ENCODE data around the gene PBOV1. TPM values are rescaled to one million over a fixed set of nuclear protein-coding genes. Genes with fewer than 3 reads are reported as not detected.

Gene PBOV1
- total RNA-seq, 4 donors from 2014 or later: not detected

DNA sequence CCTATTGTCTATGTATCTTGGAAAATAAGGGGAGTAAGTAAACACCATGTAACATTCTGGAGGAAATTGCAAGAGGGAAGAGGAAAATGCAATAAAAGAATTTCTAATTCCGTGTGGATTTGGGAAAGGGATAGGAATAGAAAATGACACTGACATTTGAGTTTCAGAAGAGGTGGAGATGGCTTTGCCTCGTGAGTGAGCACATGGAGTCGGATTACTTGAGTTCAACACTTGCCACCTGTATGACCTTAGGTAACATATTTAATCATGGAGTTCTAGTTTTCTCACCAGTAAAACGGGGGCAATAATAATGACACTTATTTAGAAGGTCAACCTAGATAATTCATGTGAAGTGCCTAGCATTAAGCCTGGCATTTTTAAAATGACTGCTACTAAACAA, 10.8 kb upstream of the PBOV1 start:
- TF ChIP-seq POLR2A (IDR thresholded peaks at IDR 0.05): no peak
- TF ChIP-seq, protein P1, sequence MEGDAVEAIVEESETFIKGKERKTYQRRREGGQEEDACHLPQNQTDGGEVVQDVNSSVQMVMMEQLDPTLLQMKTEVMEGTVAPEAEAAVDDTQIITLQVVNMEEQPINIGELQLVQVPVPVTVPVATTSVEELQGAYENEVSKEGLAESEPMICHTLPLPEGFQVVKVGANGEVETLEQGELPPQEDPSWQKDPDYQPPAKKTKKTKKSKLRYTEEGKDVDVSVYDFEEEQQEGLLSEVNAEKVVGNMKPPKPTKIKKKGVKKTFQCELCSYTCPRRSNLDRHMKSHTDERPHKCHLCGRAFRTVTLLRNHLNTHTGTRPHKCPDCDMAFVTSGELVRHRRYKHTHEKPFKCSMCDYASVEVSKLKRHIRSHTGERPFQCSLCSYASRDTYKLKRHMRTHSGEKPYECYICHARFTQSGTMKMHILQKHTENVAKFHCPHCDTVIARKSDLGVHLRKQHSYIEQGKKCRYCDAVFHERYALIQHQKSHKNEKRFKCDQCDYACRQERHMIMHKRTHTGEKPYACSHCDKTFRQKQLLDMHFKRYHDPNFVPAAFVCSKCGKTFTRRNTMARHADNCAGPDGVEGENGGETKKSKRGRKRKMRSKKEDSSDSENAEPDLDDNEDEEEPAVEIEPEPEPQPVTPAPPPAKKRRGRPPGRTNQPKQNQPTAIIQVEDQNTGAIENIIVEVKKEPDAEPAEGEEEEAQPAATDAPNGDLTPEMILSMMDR (IDR thresholded peaks at IDR 0.05): no peak
- H3K4me3 ChIP-seq (replicated peaks in 1 of 3): no peak overlapping the region
- H3K27me3 ChIP-seq: no peaks in the 10 kb centered on the region
- 70 to 74% methylated on average over 4 of the region's 4 CpGs for WGBS, 2 donors
- no peak overlapping the region for H3K27ac ChIP-seq
- no peak for DNase-seq
- no peaks in the 10 kb centered on the region for H3K4me1 ChIP-seq
- no peaks in the 10 kb centered on the region for H3K9me3 ChIP-seq
- H3K36me3 ChIP-seq: no peaks in the 10 kb centered on the region
- intact Hi-C loops (cut with DNase I): no loop called here

DNA sequence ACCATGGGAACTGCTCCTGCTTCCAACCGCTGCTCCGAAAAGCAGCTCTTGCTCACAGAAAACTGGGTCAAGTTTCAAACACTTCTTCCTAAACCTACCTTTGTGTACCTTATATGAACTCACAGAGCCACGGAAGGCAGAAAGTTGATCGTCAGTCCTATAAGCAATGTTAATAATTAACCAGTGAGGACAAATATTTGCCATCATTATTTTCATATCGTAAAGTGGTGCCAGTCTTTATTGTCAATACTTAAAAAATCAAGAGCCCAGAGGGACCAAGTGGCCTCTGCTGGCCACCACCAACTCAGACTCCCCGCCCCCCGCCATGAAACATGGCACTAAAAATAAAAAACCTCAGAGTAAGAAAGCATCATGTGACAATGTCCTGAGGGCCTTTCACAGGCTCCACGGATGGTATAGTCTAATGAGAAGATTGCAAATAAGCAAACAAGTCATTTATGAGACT, 9.1 kb upstream of the PBOV1 start:
- Histone ChIP-seq H3K9me3 (no peaks in the 10 kb centered on the region), H3K27me3 (no peaks in the 10 kb centered on the region), H3K4me1 (no peaks in the 10 kb centered on the region), H3K4me3 (replicated peaks in 1 of 3) (no peak overlapping the region), H3K27ac (no peak overlapping the region), H3K36me3 (no peaks in the 10 kb centered on the region)
- TF ChIP-seq, protein P1 (IDR thresholded peaks at IDR 0.05): no peak
- TF ChIP-seq POLR2A (IDR thresholded peaks at IDR 0.05): no peak
- no peak for DNase-seq
- intact Hi-C loops (cut with DNase I): no loop called here
- 90 to 91% methylated on average over 8 of the region's 8 CpGs for WGBS, 2 donors

DNA sequence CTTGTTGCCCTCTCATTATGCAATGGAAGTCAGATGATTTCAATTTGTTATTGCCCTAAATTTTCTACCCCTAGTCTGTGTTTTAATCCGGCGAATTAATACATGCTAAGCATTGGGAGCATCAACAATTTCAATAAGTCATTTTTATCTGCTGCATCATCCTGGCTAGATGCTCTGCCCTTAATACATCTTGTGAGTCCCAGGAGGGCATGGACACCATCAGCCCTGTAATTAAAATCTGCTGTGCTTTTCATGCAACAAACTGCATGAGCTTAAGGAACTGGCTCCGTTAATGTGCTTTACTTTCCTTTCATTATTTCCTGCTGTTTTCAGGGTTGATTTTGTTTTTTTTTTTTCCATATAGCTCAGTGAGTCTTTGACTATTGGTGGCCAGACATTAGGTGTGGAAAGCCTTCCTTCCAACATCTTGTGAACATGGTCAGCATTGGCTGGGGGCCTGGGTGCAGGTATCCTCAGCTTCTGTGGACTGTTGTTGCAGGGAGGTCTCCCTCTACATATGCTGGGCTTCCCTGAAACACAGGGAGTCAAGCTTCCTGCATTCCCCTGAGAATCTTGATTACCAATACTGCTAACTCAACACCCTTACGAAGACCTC, 8.5 kb upstream of the PBOV1 start:
- DNase-seq: no peak
- no peak for TF ChIP-seq POLR2A (IDR thresholded peaks at IDR 0.05)
- TF ChIP-seq, protein P1 (IDR thresholded peaks at IDR 0.05): no peak
- 87 to 93% methylated on average over 4 of the region's 4 CpGs for WGBS, 2 donors
- Histone ChIP-seq H3K27me3 (no peaks in the 10 kb centered on the region), H3K27ac (no peak overlapping the region), H3K36me3 (no peaks in the 10 kb centered on the region), H3K4me3 (replicated peaks in 1 of 3) (no peak overlapping the region), H3K4me1 (no peaks in the 10 kb centered on the region), H3K9me3 (no peaks in the 10 kb centered on the region)
- intact Hi-C loops (cut with DNase I): no loop called here

DNA sequence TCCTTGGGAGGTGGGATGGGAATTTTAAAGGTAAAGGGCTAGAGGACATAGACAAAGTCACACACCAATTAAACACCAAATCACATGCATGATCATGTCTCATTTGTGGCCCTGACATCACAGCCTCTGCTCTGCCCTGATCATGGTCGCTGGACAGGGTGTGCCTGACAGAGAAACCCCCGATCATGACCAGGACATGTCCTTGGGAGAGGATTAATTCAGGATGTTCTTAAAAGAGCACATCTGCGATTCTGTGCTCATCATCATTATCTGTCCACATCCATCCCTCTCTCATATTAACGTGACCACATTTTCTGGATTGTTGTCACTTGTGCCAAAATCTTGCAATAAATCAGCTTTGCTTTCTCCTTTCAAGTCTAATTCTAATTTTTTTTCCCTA, 7.7 kb upstream of the PBOV1 start:
- intact Hi-C loops (cut with DNase I): no loop called here
- no peak overlapping the region for H3K4me3 ChIP-seq (replicated peaks in 1 of 3)

DNA sequence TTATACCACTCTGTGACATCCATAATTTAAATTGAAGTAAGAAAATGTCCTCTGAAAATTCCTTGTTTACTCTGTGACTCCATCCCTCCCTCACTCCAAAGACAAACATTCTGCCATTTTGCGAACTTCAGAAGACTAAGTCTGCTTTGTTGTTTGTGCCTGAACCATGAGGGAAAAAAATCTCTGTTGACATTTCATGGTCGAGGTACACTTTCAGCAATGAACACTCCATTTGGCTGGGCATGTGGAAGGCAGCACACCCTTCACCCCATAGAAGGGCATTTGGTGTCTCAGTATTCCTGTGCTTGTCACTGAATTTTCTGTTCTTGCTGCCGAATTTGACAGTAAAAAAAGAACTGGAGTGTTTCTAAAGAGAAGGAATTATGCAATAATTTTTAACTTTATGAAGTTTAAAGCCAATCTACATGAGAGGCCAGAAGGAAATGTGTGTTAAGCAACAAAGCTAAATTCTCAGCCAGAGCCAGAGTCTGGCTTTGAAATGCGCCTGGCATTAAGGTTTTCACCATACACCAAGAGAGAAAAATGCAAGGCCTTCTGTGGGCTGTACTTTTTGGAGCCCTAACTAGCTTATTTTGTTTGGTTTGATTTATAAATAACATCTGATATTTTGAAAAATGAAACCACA, 4.7 kb upstream of the PBOV1 start:
- H3K36me3 ChIP-seq: no peaks in the 10 kb centered on the region
- intact Hi-C loops (cut with DNase I): no loop called here
- WGBS, 2 donors: 76 to 83% methylated on average over 4 of the region's 4 CpGs
- H3K27me3 ChIP-seq: no peaks in the 10 kb centered on the region
- no peaks in the 10 kb centered on the region for H3K9me3 ChIP-seq
- TF ChIP-seq, protein P1 (IDR thresholded peaks at IDR 0.05): no peak
- TF ChIP-seq POLR2A (IDR thresholded peaks at IDR 0.05): no peak
- H3K4me1 ChIP-seq: no peaks in the 10 kb centered on the region
- no peak overlapping the region for H3K4me3 ChIP-seq (replicated peaks in 1 of 3)
- no peak overlapping the region for H3K27ac ChIP-seq
- DNase-seq: no peak

More for the DNA sequence above, 7.7 kb upstream of the PBOV1 start:
- TF ChIP-seq, protein P1 (IDR thresholded peaks at IDR 0.05): no peak
- no peak for TF ChIP-seq POLR2A (IDR thresholded peaks at IDR 0.05)
- H3K27ac ChIP-seq: no peak overlapping the region
- 90 to 91% methylated on average over 4 of the region's 4 CpGs for WGBS, 2 donors
- H3K36me3 ChIP-seq: no peaks in the 10 kb centered on the region
- no peaks in the 10 kb centered on the region for H3K4me1 ChIP-seq
- no peaks in the 10 kb centered on the region for H3K27me3 ChIP-seq
- H3K9me3 ChIP-seq: no peaks in the 10 kb centered on the region
- no peak for DNase-seq

Data from thyroid gland (tissue), 4 donors.